ENCODE measurements around the gene NPIPB2. TPM values are rescaled to one million over a fixed set of nuclear protein-coding genes. Genes with fewer than 3 reads are reported as not detected.
"Not testable (repeated sequence)": the region's sequence is repeated elsewhere in the genome, so short reads cannot be mapped to it uniquely, and the experiment has no call there.

The NPIPB2 gene
- total RNA-seq, 2 experiments from 2014 or later: 6.3 to 7.6 TPM

DNA sequence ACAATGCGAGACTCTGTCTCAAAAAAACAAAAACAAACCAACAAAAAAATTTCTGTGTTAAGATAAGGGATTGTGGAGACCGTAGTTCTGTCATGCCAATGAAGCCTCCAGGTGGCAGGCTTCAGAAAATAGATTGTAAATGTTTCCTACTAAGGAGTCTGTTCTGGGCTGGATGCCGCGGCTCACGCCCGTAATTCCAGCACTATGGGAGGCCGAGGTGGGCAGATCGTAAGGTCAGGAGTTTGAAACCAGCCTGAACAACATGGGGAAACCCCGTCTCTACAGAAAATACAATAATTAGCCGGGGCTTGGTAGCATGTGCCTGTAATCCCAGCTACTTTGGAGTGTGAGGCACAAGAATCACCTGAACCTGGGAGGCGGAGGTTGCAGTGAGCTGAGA, 30.3 kb upstream of the NPIPB2 start:
- DNase-seq: no peak
- peaks cover 15% of the 10 kb centered on the region for H3K4me1 Mint-ChIP-seq (ENCODE audit: low read depth)
- no peaks in the 10 kb centered on the region for H3K27me3 Mint-ChIP-seq
- H3K36me3 Mint-ChIP-seq: peaks cover 2% of the 10 kb centered on the region
- H3K4me3 Mint-ChIP-seq: no peak overlapping the region
- no peak overlapping the region for H3K27ac Mint-ChIP-seq
- intact Hi-C loops (cut with micrococcal nuclease): no loop called here
- ChIA-PET CTCF (interaction anchor here (1.9 kb wide), 1 partner anchor 95 kb away, joined by 7 read pairs; no protein-coding TSS in a partner anchor), POLR2A (no interaction called here)
- no peaks in the 10 kb centered on the region for H3K9me3 Mint-ChIP-seq

GRCh38 chr16:11970292-11970691, 28.4 kb upstream of the NPIPB2 start:
- H3K9me3 Mint-ChIP-seq; H3K4me3 Mint-ChIP-seq; intact Hi-C loops (cut with micrococcal nuclease): not testable (repeated sequence)

DNA sequence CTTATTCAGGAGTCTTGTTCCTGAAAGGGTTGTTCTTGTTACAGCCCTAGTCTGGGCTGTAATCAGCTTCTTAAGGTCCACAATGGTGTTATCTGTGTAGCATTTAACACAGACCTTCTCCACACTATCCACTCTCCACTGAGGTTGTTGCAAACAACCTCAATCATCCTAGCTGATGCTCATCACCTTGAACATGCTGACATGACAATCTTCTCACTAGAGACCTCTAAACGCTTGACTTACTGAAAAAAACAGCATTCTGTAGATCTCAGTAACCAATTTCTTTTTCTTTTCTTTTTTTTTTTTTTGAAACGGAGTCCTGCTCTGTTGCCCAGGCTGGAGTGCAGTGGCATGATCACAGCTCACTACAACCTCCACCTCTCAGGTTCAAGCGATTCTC, 26.7 kb upstream of the NPIPB2 start:
- Mint-ChIP-seq H3K9me3 (no peaks in the 10 kb centered on the region), H3K36me3 (no peaks in the 10 kb centered on the region), H3K27me3 (no peaks in the 10 kb centered on the region), H3K4me3 (no peak overlapping the region), H3K27ac (no peak overlapping the region), H3K4me1 (ENCODE audit: low read depth) (no peaks in the 10 kb centered on the region)
- ChIA-PET CTCF (interaction anchor here (1.4 kb wide), 1 partner anchor 99 kb away, joined by 6 read pairs; no protein-coding TSS in a partner anchor), POLR2A (no interaction called here)
- intact Hi-C loops (cut with micrococcal nuclease): no loop called here
- no peak for DNase-seq

More at GRCh38 chr16:11970292-11970691, 28.4 kb upstream of the NPIPB2 start:
- H3K27me3 Mint-ChIP-seq; POLR2A ChIA-PET; CTCF ChIA-PET; H3K4me1 Mint-ChIP-seq (ENCODE audit: low read depth); H3K27ac Mint-ChIP-seq; DNase-seq; H3K36me3 Mint-ChIP-seq: not testable (repeated sequence)

DNA sequence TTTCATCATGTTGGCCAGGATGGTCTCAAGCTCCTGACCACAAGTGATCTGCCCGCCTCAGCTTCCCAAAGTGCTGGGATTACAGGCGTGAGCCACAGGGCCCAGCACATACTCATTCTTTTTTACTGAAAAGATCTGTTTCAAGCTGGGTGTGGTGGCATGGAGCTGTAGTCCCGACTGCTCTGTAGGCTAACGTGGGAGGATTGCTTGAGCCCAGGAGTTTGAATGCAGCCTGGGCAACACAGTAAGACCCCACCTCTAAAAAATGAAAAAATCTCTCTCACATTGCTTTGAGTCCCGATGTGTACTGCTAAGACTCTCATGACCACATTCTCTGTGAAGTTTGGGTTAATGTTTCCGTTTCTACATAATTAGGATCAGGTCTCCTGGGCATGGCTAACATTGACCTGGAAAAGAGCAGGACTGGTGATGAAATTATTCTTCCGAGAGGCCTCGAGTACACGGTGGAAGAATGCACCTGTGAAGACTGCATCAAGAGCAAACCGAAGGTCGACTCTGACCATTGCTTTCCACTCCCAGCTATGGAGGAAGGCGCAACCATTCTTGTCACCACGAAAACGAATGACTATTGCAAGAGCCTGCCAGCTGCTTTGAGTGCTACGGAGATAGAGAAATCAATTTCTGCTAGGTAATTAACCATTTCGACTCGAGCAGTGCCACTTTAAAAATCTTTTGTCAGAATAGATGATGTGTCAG, 25.5 kb upstream of the NPIPB2 start:
- no peaks in the 10 kb centered on the region for H3K36me3 Mint-ChIP-seq
- H3K4me1 Mint-ChIP-seq (ENCODE audit: low read depth): no peaks in the 10 kb centered on the region
- no peak for DNase-seq
- H3K27me3 Mint-ChIP-seq: no peaks in the 10 kb centered on the region
- no peak overlapping the region for H3K4me3 Mint-ChIP-seq
- H3K27ac Mint-ChIP-seq: no peak overlapping the region
- no peaks in the 10 kb centered on the region for H3K9me3 Mint-ChIP-seq
- POLR2A ChIA-PET: no interaction called here
- intact Hi-C loops (cut with micrococcal nuclease): no loop called here
- CTCF ChIA-PET: interaction anchor here (1.4 kb wide), 1 partner anchor 100 kb away, joined by 6 read pairs; no protein-coding TSS in a partner anchor

GRCh38 chr16:11966173-11966572, 24.3 kb upstream of the NPIPB2 start:
- Mint-ChIP-seq H3K36me3 (no peaks in the 10 kb centered on the region), H3K27ac (no peak overlapping the region), H3K4me1 (ENCODE audit: low read depth) (no peaks in the 10 kb centered on the region), H3K9me3 (no peaks in the 10 kb centered on the region), H3K27me3 (no peaks in the 10 kb centered on the region), H3K4me3 (no peak overlapping the region)
- intact Hi-C loops (cut with micrococcal nuclease): no loop called here
- ChIA-PET POLR2A (no interaction called here), CTCF (no interaction called here)
- no peak for DNase-seq

DNA sequence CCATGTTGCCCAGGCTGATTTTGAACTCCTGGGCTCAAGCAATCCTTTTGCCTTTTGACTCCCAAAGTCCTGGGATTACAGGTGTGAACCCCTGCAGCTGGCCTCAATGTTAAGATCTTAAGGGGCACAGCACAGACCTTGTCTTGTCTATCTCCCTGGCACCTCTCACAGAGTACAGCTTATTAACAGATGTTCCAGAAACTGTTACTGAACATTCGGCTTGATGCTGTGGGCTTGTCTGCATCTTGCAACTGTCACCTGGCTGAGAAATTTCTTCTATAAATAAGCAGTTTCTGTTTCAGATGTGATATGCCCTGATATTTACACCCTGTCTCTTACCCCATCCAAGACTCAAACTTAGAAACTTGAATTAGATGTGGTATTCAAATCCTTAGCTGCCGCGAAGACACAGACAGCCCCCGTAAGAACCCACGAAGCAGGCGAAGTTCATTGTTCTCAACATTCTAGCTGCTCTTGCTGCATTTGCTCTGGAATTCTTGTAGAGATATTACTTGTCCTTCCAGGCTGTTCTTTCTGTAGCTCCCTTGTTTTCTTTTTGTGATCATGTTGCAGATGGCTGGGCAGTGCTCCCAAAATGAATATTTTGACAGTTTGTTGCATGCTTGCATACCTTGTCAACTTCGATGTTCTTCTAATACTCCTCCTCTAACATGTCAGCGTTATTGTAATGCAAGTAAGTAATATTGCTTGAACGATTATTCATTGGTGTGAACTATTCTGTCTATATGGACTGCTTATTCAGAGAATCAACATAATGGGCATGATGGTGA, 23.1 kb upstream of the NPIPB2 start, which contains the start of gene TNFRSF17:
Gene TNFRSF17 (plus strand): TSS at position 450 of the 791 bp plus-strand sequence. CDS start 115 bp downstream, at position 565.
- Mint-ChIP-seq H3K9me3 (no peaks in the 10 kb centered on the region), H3K4me1 (ENCODE audit: low read depth) (no peaks in the 10 kb centered on the region), H3K27ac (no peak within 1 kb of the TSS), H3K27me3 (no peaks in the 10 kb centered on the region), H3K36me3 (no peaks in the 10 kb centered on the region), H3K4me3 (no peak within 1 kb of the TSS)
- POLR2A ChIA-PET: no interaction called here
- intact Hi-C loops (cut with micrococcal nuclease): no loop called here
- CTCF ChIA-PET: interaction anchor here (0.6 kb wide), 1 partner anchor 535 kb away, joined by 3 read pairs; no protein-coding TSS in a partner anchor
- no peak for DNase-seq

DNA sequence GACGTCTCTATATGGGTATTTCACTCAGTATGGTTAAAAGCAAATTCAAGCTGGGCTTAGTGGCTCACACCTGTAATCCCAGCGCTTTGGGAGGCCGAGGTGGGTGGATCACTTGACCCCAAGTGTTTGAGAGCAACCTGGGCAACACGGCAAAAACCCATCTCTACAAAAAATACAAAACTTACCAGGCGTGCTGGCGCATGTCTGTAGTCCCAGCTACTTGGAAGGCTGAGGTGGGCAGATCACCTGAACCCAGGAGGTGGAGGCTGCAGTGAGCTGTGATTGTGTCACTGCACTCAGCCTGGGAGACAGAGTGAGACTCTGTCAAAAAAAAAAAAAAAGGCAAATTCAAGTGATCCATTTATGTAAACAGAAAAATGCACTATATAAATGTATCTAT, 21.9 kb upstream of the NPIPB2 start:
- H3K27me3 Mint-ChIP-seq: no peaks in the 10 kb centered on the region
- ChIA-PET POLR2A (interaction anchor here (0.6 kb wide), 1 partner anchor 474 kb away, joined by 3 read pairs; no protein-coding TSS in a partner anchor), CTCF (no interaction called here)
- no peak overlapping the region for H3K4me3 Mint-ChIP-seq
- H3K4me1 Mint-ChIP-seq (ENCODE audit: low read depth): no peaks in the 10 kb centered on the region
- intact Hi-C loops (cut with micrococcal nuclease): no loop called here
- DNase-seq: no peak
- H3K36me3 Mint-ChIP-seq: no peaks in the 10 kb centered on the region
- no peaks in the 10 kb centered on the region for H3K9me3 Mint-ChIP-seq
- no peak overlapping the region for H3K27ac Mint-ChIP-seq

DNA sequence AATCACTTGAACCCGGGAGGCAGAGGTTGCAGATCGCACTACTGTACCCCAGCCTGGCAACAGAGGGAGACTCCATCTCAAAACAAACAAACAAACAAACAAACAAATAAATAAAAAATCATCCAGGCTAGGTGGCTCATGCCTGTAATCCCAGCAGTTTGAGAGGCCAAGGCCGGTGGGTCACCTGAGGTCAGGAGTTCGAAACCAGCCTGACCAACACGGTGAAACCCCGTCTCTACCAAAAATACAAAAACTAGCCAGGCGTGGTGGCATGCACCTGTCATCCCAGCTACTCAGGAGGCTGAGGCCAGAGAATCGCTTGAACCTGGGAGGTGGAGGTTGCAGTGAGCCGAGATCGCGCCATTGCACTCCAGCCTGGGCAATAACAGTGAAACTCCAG, 21.1 kb upstream of the NPIPB2 start:
- H3K36me3 Mint-ChIP-seq; intact Hi-C loops (cut with micrococcal nuclease); H3K4me3 Mint-ChIP-seq; H3K27ac Mint-ChIP-seq; H3K27me3 Mint-ChIP-seq; CTCF ChIA-PET; H3K9me3 Mint-ChIP-seq; DNase-seq; H3K4me1 Mint-ChIP-seq (ENCODE audit: low read depth); POLR2A ChIA-PET: not testable (repeated sequence)

DNA sequence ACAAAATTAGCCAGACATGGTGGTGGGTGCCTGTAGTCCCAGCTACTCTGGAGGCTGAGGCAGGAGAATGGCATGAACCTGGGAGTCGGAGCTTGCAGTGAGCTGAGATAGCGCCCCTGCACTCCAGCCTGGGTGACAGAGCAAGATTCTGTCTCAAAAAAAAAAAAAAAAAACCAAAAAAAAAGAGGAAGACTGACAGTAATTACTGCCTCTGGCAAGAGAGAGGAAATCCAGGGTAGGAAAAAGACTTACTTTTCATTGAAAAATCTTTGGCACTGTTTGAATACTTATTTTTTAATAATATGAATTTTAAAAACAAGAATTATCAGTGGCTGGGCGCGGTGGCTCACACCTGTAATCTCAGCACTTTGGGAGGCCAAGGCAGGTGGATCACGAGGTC, 20.6 kb upstream of the NPIPB2 start:
- H3K4me3 Mint-ChIP-seq; POLR2A ChIA-PET; H3K27ac Mint-ChIP-seq; H3K36me3 Mint-ChIP-seq; H3K4me1 Mint-ChIP-seq (ENCODE audit: low read depth); H3K9me3 Mint-ChIP-seq; intact Hi-C loops (cut with micrococcal nuclease); CTCF ChIA-PET; H3K27me3 Mint-ChIP-seq; DNase-seq: not testable (repeated sequence)

GRCh38 chr16:11957591-11958395, 15.9 kb upstream of the NPIPB2 start:
- Mint-ChIP-seq H3K4me1 (ENCODE audit: low read depth) (no peaks in the 10 kb centered on the region), H3K27ac (no peak overlapping the region)
- intact Hi-C loops (cut with micrococcal nuclease): no loop called here

DNA sequence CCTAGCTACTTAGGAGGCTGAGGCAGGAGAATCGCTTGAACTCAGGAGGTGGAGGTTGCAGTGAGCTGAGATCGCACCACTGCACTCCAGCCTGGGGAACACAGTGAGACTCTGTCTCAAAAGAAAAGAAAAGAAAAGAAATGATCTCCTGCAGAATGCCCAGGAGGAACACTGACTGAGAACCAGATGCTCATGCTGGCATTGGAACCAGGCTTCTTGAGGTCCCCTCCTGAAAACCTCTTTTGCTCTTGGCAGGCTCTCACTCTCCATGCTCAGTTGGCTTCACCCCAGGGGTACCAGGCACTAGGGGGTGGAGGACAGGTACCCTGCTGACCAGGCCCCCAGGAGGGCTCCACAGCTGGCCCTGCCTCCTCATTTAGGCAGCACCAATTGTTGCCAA, 14.7 kb upstream of the NPIPB2 start:
- no peak overlapping the region for H3K27ac Mint-ChIP-seq
- H3K27me3 Mint-ChIP-seq: no peaks in the 10 kb centered on the region
- intact Hi-C loops (cut with micrococcal nuclease): no loop called here
- no peaks in the 10 kb centered on the region for H3K36me3 Mint-ChIP-seq
- POLR2A ChIA-PET: no interaction called here
- no peaks in the 10 kb centered on the region for H3K9me3 Mint-ChIP-seq
- CTCF ChIA-PET: no interaction called here
- H3K4me3 Mint-ChIP-seq: no peak overlapping the region
- DNase-seq: no peak
- H3K4me1 Mint-ChIP-seq (ENCODE audit: low read depth): no peaks in the 10 kb centered on the region

More at GRCh38 chr16:11957591-11958395, 15.9 kb upstream of the NPIPB2 start:
- no peak for DNase-seq
- no peak overlapping the region for H3K4me3 Mint-ChIP-seq
- ChIA-PET POLR2A (no interaction called here), CTCF (no interaction called here)
- H3K27me3 Mint-ChIP-seq: no peaks in the 10 kb centered on the region
- H3K36me3 Mint-ChIP-seq: no peaks in the 10 kb centered on the region
- H3K9me3 Mint-ChIP-seq: no peaks in the 10 kb centered on the region

DNA sequence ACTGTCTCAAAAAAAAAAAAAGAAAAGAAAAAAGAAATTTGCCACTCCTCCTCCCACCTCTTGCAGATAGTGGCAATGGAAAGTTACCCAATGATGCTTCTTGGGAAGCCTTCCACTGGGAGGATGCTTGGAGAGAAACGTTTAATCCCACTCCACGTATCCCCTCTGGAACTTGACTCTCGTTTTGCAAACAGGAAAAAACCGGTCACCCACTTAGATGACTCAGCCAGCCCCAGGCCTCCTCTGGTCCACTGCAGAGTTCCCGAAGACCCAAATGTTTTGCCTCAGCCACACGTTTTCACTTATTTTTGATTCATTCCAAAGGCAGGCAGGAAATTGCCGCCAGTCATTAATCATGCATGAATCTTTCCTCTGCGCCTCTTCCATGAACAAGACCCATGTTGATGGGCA, 13.9 kb upstream of the NPIPB2 start:
- H3K27ac Mint-ChIP-seq: no peak overlapping the region
- CTCF ChIA-PET: no interaction called here
- H3K27me3 Mint-ChIP-seq: no peaks in the 10 kb centered on the region
- intact Hi-C loops (cut with micrococcal nuclease): no loop called here
- POLR2A ChIA-PET: no interaction called here
- no peak for DNase-seq
- H3K4me3 Mint-ChIP-seq: no peak overlapping the region
- no peaks in the 10 kb centered on the region for H3K4me1 Mint-ChIP-seq (ENCODE audit: low read depth)
- no peaks in the 10 kb centered on the region for H3K36me3 Mint-ChIP-seq
- H3K9me3 Mint-ChIP-seq: no peaks in the 10 kb centered on the region

Measured in activated CD4-positive, alpha-beta memory T cell treated with anti-CD3 and anti-CD28 coated beads for 36 hours (primary cell).